WERI-Rb-1 (cell line): Measurements from ENCODE around the gene RPTOR.

Experiments used
- DNase-seq: peaks from one replicate; pipeline ENCODE4 v3.0.0-alpha.2; 2020
- H3K27ac ChIP-seq: fragments of 250-450 bp; sonication (Bioruptor Pico); 2 replicates; pipeline ENCODE4 v1.5.1; 2020; ENCODE audit warnings: mild to moderate bottlenecking, moderate library complexity
- H3K27me3 ChIP-seq: fragments of 250-450 bp; sonication (Bioruptor Pico); 2 replicates; pipeline ENCODE4 v1.5.1; 2021; ENCODE audit warnings: mild to moderate bottlenecking, low read depth, moderate library complexity; ENCODE audit not compliant: insufficient read depth, severe bottlenecking
- H3K36me3 ChIP-seq: fragments of 250-450 bp; sonication (Bioruptor Pico); 2 replicates; pipeline ENCODE4 v1.5.1; 2020; ENCODE audit warnings: mild to moderate bottlenecking, moderate library complexity
- H3K4me3 ChIP-seq: 2 replicates; pipeline ENCODE4 v1.5.1; 2011; ENCODE audit warnings: low read depth, mild to moderate bottlenecking, control low read depth, low read length
- H3K9me3 ChIP-seq: fragments of 250-450 bp; sonication (Bioruptor Pico); 2 replicates; pipeline ENCODE4 v1.5.1; 2021; ENCODE audit warnings: mild to moderate bottlenecking, moderate library complexity; ENCODE audit not compliant: severe bottlenecking
- CTCF ChIP-seq: IDR thresholded peaks from 2 replicates; pipeline ENCODE4 v1.5.1; 2011; ENCODE audit warnings: low read depth, mild to moderate bottlenecking, control low read depth, inconsistent platforms, low read length

The RPTOR gene

DNA sequence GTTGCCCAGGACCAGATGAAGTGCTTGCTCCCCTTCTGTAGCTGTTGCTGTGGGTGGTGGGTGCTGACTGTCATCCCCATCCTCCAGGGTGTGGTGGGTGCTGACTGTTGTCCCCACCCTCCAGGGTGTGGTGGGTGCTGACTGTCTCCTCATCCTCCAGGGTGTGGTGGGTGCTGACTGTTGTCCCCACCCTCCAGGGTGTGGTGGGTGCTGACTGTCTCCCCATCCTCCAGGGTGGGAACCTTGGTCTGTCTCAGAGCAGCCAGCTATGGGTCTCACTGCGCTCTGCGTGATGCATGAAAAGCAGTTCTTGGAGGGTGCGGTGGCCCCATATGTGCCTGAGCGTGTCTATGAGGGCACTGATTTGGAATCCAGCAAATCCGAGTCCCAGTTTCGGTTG, 163.8 kb downstream of the RPTOR start:
- Histone ChIP-seq H3K4me3 (no peak overlapping the region), H3K9me3 (no peaks in the 10 kb centered on the region), H3K27me3 (no peaks in the 10 kb centered on the region), H3K36me3 (peaks cover 15% of the 10 kb centered on the region), H3K27ac (no peak overlapping the region)
- no peak for DNase-seq
- no peak for TF ChIP-seq CTCF

GRCh38 chr17:80709090-80709695, 164.6 kb downstream of the RPTOR start:
- Histone ChIP-seq H3K27me3 (no peaks in the 10 kb centered on the region), H3K4me3 (no peak overlapping the region), H3K36me3 (peaks cover 15% of the 10 kb centered on the region), H3K27ac (no peak overlapping the region), H3K9me3 (no peaks in the 10 kb centered on the region)
- no peak for TF ChIP-seq CTCF
- DNase-seq = no peak

GRCh38 chr17:80710714-80711302, 166.2 kb downstream of the RPTOR start:
- TF ChIP-seq CTCF = no peak
- DNase-seq = no peak
- peaks cover 20% of the 10 kb centered on the region for H3K36me3 ChIP-seq

GRCh38 chr17:80712089-80712488, 167.5 kb downstream of the RPTOR start:
- Histone ChIP-seq H3K36me3 (peaks cover 20% of the 10 kb centered on the region), H3K4me3 (no peak overlapping the region), H3K27ac (no peak overlapping the region), H3K9me3 (no peaks in the 10 kb centered on the region), H3K27me3 (no peaks in the 10 kb centered on the region)
- no peak for DNase-seq
- no peak for TF ChIP-seq CTCF

More at GRCh38 chr17:80710714-80711302, 166.2 kb downstream of the RPTOR start:
- Histone ChIP-seq H3K27ac (no peak overlapping the region), H3K9me3 (no peaks in the 10 kb centered on the region), H3K27me3 (no peaks in the 10 kb centered on the region), H3K4me3 (no peak overlapping the region)

DNA sequence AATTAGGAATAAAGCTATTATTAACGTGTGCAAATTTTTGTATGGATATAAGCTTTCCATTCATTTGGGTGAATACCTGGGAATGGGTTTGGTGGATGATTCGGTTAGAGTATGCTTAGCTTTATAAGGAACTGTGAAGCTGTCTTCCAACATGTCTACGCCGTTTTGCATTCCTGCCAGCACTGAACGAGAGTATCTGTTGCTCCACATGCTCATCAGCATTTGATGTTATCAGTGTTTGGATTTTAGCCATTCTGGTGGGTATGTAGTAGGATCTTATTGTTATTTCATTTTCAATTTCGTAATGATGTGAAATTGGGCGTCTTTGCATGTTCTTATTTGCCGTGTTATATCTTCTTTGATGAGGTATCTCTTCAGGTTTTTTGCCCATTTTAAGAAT, 168.0 kb downstream of the RPTOR start:
- DNase-seq = no peak
- Histone ChIP-seq H3K4me3 (no peak overlapping the region), H3K36me3 (peaks cover 19% of the 10 kb centered on the region), H3K27ac (no peak overlapping the region), H3K27me3 (no peaks in the 10 kb centered on the region), H3K9me3 (no peaks in the 10 kb centered on the region)
- TF ChIP-seq CTCF = no peak
